ENCODE data around the gene ZNF486.

DNA sequence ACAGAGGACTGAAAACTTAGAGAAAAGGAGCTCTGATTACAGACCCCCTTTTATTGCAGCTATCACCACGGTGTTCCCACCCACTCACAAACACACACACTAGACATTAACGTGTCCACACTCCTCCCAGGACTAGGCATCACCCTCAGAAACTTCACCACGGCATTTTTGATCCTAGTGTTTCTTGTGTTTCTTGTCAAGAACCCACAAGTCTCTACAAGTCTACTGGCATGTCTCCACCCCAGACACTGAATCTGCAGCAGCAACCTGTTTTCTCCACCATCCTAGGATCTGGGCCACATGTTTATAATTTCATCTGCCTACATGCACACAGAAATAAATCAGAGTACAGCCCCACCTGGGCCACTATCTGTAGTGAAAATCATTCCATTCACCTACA is 4.3 kb downstream of the ZNF486 start:
- TF ChIP-seq, protein P1, sequence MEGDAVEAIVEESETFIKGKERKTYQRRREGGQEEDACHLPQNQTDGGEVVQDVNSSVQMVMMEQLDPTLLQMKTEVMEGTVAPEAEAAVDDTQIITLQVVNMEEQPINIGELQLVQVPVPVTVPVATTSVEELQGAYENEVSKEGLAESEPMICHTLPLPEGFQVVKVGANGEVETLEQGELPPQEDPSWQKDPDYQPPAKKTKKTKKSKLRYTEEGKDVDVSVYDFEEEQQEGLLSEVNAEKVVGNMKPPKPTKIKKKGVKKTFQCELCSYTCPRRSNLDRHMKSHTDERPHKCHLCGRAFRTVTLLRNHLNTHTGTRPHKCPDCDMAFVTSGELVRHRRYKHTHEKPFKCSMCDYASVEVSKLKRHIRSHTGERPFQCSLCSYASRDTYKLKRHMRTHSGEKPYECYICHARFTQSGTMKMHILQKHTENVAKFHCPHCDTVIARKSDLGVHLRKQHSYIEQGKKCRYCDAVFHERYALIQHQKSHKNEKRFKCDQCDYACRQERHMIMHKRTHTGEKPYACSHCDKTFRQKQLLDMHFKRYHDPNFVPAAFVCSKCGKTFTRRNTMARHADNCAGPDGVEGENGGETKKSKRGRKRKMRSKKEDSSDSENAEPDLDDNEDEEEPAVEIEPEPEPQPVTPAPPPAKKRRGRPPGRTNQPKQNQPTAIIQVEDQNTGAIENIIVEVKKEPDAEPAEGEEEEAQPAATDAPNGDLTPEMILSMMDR (IDR thresholded peaks at IDR 0.05): no peak
- no peak for TF ChIP-seq POLR2AphosphoS5 (IDR thresholded peaks at IDR 0.05)
- no peak for TF ChIP-seq EP300 (IDR thresholded peaks at IDR 0.05)
- TF ChIP-seq POLR2A (IDR thresholded peaks at IDR 0.05): no peak
